ENCODE results near the gene RAB8B.
A peak's percentile ranks its signal among the peaks of the same experiment; 100 is the strongest.

The RAB8B gene

GRCh38 chr15:63296195-63296594 is 106.8 kb downstream of the RAB8B start:
- Histone ChIP-seq H4K91ac (ENCODE audit: low read depth, low read length, poor library complexity) (no peak overlapping the region), H3K4ac (ENCODE audit: low read length) (no peak overlapping the region), H2AFZ (ENCODE audit: low read length) (peak overlapping the region; percentile 18), H3K27ac (replicated peaks; ENCODE audit: low read length) (no peak overlapping the region), H4K8ac (ENCODE audit: low read depth, low read length) (no peak overlapping the region), H3K79me1 (ENCODE audit: low read depth, low read length) (no peaks in the 10 kb centered on the region), H3K9me3 (replicated peaks in 1 of 2; ENCODE audit: control insufficient read depth in 2 of 2, insufficient read depth in 1 of 2, low read depth in 1 of 2, low read length in 2 of 2) (no peaks in the 10 kb centered on the region), H2BK5ac (ENCODE audit: low read length) (no peak overlapping the region), H3K4me2 (ENCODE audit: insufficient read depth, low read length, poor library complexity, severe bottlenecking) (no peak overlapping the region), H3K18ac (ENCODE audit: low read length) (no peak overlapping the region), H3K27me3 (ENCODE audit: control insufficient read depth in 3 of 3, insufficient read depth in 3 of 3, low read depth in 1 of 3, low read length in 3 of 3) (no peaks in the 10 kb centered on the region), H3K36me3 (replicated peaks in 1 of 2; ENCODE audit: control insufficient read depth in 2 of 2, insufficient read depth in 2 of 2, low read length in 2 of 2) (no peaks in the 10 kb centered on the region), H3K9ac (ENCODE audit: low read depth, low read length, poor library complexity) (no peak overlapping the region), H2BK12ac (ENCODE audit: low read length) (no peak overlapping the region), H2AK5ac (ENCODE audit: low read depth, low read length) (peak overlapping the region; percentile 40), H3K14ac (ENCODE audit: low read length) (no peak overlapping the region), H3K4me1 (ENCODE audit: control insufficient read depth in 2 of 2, insufficient read depth in 1 of 2, low read depth in 1 of 2, low read length in 2 of 2) (peaks cover 0 to 23% of the 10 kb centered on the region in 2 donors), H2BK120ac (ENCODE audit: low read depth, low read length) (no peak overlapping the region), H2BK15ac (ENCODE audit: low read length) (no peak overlapping the region), H3K23ac (ENCODE audit: low read depth, low read length, poor library complexity) (no peak overlapping the region), H3K4me3 (ENCODE audit: low read length in 2 of 2) (no peak overlapping the region)
- WGBS, 2 donors (ENCODE audit: extremely low coverage in 2 of 2, insufficient read length in 2 of 2, insufficient replicate concordance in 1 of 2): no CpG with 5 or more reads among the region's 6 CpGs
- no peak for DNase-seq (ENCODE audit: low spot score)

- Histone ChIP-seq H4K8ac (ENCODE audit: low read depth, low read length) (no peak overlapping the region), H3K23ac (ENCODE audit: low read depth, low read length, poor library complexity) (no peak overlapping the region), H3K18ac (ENCODE audit: low read length) (no peak overlapping the region), H3K14ac (ENCODE audit: low read length) (no peak overlapping the region), H4K91ac (ENCODE audit: low read depth, low read length, poor library complexity) (no peak overlapping the region), H3K9me3 (replicated peaks in 1 of 2; ENCODE audit: control insufficient read depth in 2 of 2, insufficient read depth in 1 of 2, low read depth in 1 of 2, low read length in 2 of 2) (no peaks in the 10 kb centered on the region), H2BK15ac (ENCODE audit: low read length) (no peak overlapping the region), H2BK12ac (ENCODE audit: low read length) (no peak overlapping the region), H3K27ac (replicated peaks; ENCODE audit: low read length) (no peak overlapping the region), H3K36me3 (replicated peaks in 1 of 2; ENCODE audit: control insufficient read depth in 2 of 2, insufficient read depth in 2 of 2, low read length in 2 of 2) (no peaks in the 10 kb centered on the region), H2BK120ac (ENCODE audit: low read depth, low read length) (no peak overlapping the region), H3K4me2 (ENCODE audit: insufficient read depth, low read length, poor library complexity, severe bottlenecking) (no peak overlapping the region), H3K4me3 (ENCODE audit: low read length in 2 of 2) (no peak overlapping the region), H3K4me1 (ENCODE audit: control insufficient read depth in 2 of 2, insufficient read depth in 1 of 2, low read depth in 1 of 2, low read length in 2 of 2) (peaks cover 2 to 25% of the 10 kb centered on the region in 2 donors), H2BK5ac (ENCODE audit: low read length) (no peak overlapping the region), H3K9ac (ENCODE audit: low read depth, low read length, poor library complexity) (no peak overlapping the region), H3K79me1 (ENCODE audit: low read depth, low read length) (no peaks in the 10 kb centered on the region), H3K27me3 (ENCODE audit: control insufficient read depth in 3 of 3, insufficient read depth in 3 of 3, low read depth in 1 of 3, low read length in 3 of 3) (no peaks in the 10 kb centered on the region), H2AFZ (ENCODE audit: low read length) (no peak overlapping the region), H3K4ac (ENCODE audit: low read length) (no peak overlapping the region), H2AK5ac (ENCODE audit: low read depth, low read length) (no peak overlapping the region)
- DNase-seq (ENCODE audit: low spot score): no peak
- WGBS, 2 donors (ENCODE audit: extremely low coverage in 2 of 2, insufficient read length in 2 of 2, insufficient replicate concordance in 1 of 2): no CpG with 5 or more reads among the region's 7 CpGs
Observed at GRCh38 chr15:63299943-63300575, 110.7 kb downstream of the RAB8B start.

- Histone ChIP-seq H2AFZ (ENCODE audit: low read length) (no peak overlapping the region), H3K4me1 (ENCODE audit: control insufficient read depth in 2 of 2, insufficient read depth in 1 of 2, low read depth in 1 of 2, low read length in 2 of 2) (peaks cover 2 to 25% of the 10 kb centered on the region in 2 donors), H4K91ac (ENCODE audit: low read depth, low read length, poor library complexity) (no peak overlapping the region), H3K18ac (ENCODE audit: low read length) (no peak overlapping the region), H4K8ac (ENCODE audit: low read depth, low read length) (no peak overlapping the region), H3K14ac (ENCODE audit: low read length) (no peak overlapping the region), H3K36me3 (replicated peaks in 1 of 2; ENCODE audit: control insufficient read depth in 2 of 2, insufficient read depth in 2 of 2, low read length in 2 of 2) (no peaks in the 10 kb centered on the region), H3K4me3 (ENCODE audit: low read length in 2 of 2) (no peak overlapping the region), H2BK120ac (ENCODE audit: low read depth, low read length) (no peak overlapping the region), H3K9ac (ENCODE audit: low read depth, low read length, poor library complexity) (no peak overlapping the region), H2BK12ac (ENCODE audit: low read length) (no peak overlapping the region), H3K79me1 (ENCODE audit: low read depth, low read length) (no peaks in the 10 kb centered on the region), H2AK5ac (ENCODE audit: low read depth, low read length) (no peak overlapping the region), H3K4me2 (ENCODE audit: insufficient read depth, low read length, poor library complexity, severe bottlenecking) (no peak overlapping the region), H3K27ac (replicated peaks; ENCODE audit: low read length) (no peak overlapping the region), H2BK15ac (ENCODE audit: low read length) (no peak overlapping the region), H2BK5ac (ENCODE audit: low read length) (no peak overlapping the region), H3K4ac (ENCODE audit: low read length) (no peak overlapping the region), H3K9me3 (replicated peaks in 1 of 2; ENCODE audit: control insufficient read depth in 2 of 2, insufficient read depth in 1 of 2, low read depth in 1 of 2, low read length in 2 of 2) (no peaks in the 10 kb centered on the region), H3K27me3 (ENCODE audit: control insufficient read depth in 3 of 3, insufficient read depth in 3 of 3, low read depth in 1 of 3, low read length in 3 of 3) (no peaks in the 10 kb centered on the region), H3K23ac (ENCODE audit: low read depth, low read length, poor library complexity) (no peak overlapping the region)
- WGBS, 2 donors (ENCODE audit: extremely low coverage in 2 of 2, insufficient read length in 2 of 2, insufficient replicate concordance in 1 of 2): no CpG with 5 or more reads among the region's 1 CpG
- DNase-seq (ENCODE audit: low spot score): no peak
Observed at GRCh38 chr15:63301088-63301487, 111.7 kb downstream of the RAB8B start.

DNA sequence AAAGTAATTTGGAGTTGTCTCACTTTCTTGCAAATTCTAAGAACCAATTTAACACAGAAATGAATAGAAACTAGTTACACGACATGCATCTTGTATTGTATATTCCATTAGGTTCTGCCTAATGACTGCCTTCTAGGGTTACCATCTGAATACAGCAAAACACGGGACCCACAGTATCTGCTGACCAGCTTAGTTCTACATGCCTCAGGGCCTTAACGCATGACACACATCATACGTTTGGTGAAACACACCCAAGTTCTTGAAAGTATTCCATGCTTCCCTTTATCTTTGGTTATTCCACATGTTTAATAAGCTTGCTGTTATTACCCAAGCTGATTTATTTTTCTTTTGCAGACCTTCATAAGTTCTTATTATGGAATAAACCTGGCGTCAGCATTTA is 115.9 kb downstream of the RAB8B start:
- Histone ChIP-seq H3K18ac (ENCODE audit: low read length) (no peak overlapping the region), H3K27me3 (ENCODE audit: control insufficient read depth in 3 of 3, insufficient read depth in 3 of 3, low read depth in 1 of 3, low read length in 3 of 3) (no peaks in the 10 kb centered on the region), H3K4me2 (ENCODE audit: insufficient read depth, low read length, poor library complexity, severe bottlenecking) (no peak overlapping the region), H3K4ac (ENCODE audit: low read length) (no peak overlapping the region), H2BK15ac (ENCODE audit: low read length) (no peak overlapping the region), H3K79me1 (ENCODE audit: low read depth, low read length) (no peaks in the 10 kb centered on the region), H4K8ac (ENCODE audit: low read depth, low read length) (no peak overlapping the region), H3K36me3 (replicated peaks in 1 of 2; ENCODE audit: control insufficient read depth in 2 of 2, insufficient read depth in 2 of 2, low read length in 2 of 2) (no peaks in the 10 kb centered on the region), H2BK120ac (ENCODE audit: low read depth, low read length) (no peak overlapping the region), H2BK5ac (ENCODE audit: low read length) (no peak overlapping the region), H3K23ac (ENCODE audit: low read depth, low read length, poor library complexity) (no peak overlapping the region), H3K4me3 (ENCODE audit: low read length in 2 of 2) (no peak overlapping the region), H3K9ac (ENCODE audit: low read depth, low read length, poor library complexity) (no peak overlapping the region), H3K27ac (replicated peaks; ENCODE audit: low read length) (no peak overlapping the region), H2BK12ac (ENCODE audit: low read length) (no peak overlapping the region), H2AFZ (ENCODE audit: low read length) (no peak overlapping the region), H2AK5ac (ENCODE audit: low read depth, low read length) (no peak overlapping the region), H4K91ac (ENCODE audit: low read depth, low read length, poor library complexity) (no peak overlapping the region), H3K9me3 (replicated peaks in 1 of 2; ENCODE audit: control insufficient read depth in 2 of 2, insufficient read depth in 1 of 2, low read depth in 1 of 2, low read length in 2 of 2) (no peaks in the 10 kb centered on the region), H3K4me1 (ENCODE audit: control insufficient read depth in 2 of 2, insufficient read depth in 1 of 2, low read depth in 1 of 2, low read length in 2 of 2) (peaks cover 2 to 18% of the 10 kb centered on the region in 2 donors), H3K14ac (ENCODE audit: low read length) (no peak overlapping the region)
- no peak for DNase-seq (ENCODE audit: low spot score)
- WGBS, 2 donors (ENCODE audit: extremely low coverage in 2 of 2, insufficient read length in 2 of 2, insufficient replicate concordance in 1 of 2): no CpG with 5 or more reads among the region's 5 CpGs

Data from neuronal stem cell (in vitro differentiated cells).